Right lung (tissue), 5 donors: Measurements from ENCODE around the gene SLC43A1. TPM values are rescaled to one million over a fixed set of nuclear protein-coding genes. Genes with fewer than 3 reads are reported as not detected.

Experiments used
- DNase-seq, 2 donors: peaks; one replicate each; pipeline ENCODE4 v3.0.0-alpha.2; 2013
- polyA plus RNA-seq, 5 donors: library from polyadenylated mRNA; unstranded; fragments of 120-200 nt; gene quantifications; one replicate each; pipeline versions ENCODE4 v1.2.1 to v1.2.3, GENCODE V29; 2013; ENCODE audit warnings: inconsistent platforms in 1 of 5, low replicate concordance in 1 of 5; ENCODE audit not compliant: insufficient read length in 5 of 5, insufficient read depth in 1 of 5

Gene SLC43A1
- polyA plus RNA-seq, 5 donors: 11.6 to 18.5 (median 16.7) TPM

DNA sequence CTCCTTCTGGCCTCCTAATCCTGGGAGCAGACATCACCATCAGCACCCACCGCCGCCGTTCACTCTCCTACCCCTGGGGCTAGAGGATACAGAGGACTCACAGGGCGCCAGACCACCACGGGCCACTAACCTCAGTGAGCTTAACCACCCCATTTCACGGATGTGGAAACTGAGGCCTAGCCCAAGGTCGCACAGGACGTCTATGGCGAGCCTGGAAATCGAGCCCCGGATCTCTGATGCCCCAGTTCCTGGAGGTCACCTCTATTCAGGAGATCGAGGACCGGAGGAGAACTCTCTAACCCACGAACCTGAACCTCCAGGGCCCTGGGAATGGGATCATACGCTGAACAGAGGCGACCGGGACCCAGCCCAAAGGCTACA is 14.7 kb upstream of the SLC43A1 start:
- no peak for DNase-seq

DNA sequence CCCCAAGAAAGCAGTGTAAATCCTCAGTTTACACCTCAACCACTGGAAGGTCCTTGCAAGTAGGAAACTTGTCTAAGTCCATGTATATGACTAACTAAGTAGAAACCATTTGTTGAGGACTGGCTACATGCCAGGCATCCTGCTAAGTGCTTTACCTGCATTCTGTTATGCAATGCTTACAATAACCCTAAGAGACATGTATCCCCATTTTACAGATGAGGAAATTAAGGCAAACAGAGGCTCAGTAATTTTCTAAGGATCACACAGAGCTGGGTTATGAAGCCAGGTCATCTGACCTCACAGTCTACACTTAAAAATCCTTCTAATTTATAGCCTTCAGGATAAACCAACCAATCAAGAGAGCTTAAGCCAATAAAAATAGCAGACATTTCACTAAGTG is 13.5 kb upstream of the SLC43A1 start:
- DNase-seq: no peak

DNA sequence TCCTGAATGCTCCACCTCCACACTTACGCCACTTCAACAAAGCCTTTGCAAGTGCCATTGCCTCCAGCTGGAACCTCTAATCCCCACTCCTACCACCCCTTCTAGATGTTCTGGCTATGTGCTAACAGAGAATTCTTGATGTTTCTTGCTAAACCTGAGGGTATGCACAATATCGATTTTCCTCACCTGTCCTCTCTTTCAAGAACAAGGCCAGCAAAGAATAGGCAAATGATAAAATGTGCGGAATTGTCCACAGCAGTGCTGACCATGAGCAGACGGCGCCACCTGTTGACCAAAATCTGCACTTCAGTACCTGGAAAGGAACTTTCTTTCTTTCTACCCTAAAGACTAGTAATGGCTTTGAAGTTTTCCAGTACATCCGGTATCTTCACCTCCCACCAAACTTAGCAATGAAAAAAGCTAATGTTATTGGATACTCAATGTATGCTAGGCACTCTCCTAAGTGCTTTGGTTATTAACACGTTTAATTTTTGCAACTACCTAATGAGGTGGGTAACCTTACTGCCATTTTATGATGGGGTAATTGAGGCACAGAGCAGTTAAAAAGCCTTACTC is 11.6 kb upstream of the SLC43A1 start:
- peak; percentile 49 to 64 for DNase-seq

DNA sequence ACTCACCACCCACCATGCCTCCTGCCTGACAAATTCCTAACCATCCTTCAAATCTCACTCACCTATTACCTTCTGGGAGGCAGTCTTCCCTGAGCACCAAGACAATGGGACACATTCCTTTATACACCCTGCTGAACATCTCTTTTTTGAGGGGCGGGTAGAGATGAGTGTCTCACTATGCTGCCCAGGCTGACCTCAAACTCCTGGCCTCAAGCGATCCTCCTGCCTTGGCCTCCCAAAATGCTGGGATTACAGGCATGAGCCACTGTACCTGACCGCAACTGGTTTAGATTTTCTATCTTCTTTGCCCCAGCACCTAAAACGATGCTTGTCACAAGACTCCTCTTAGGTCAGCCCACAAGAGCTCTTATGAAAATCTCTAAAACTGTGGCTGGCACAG is 7.9 kb upstream of the SLC43A1 start:
- no peak for DNase-seq

DNA sequence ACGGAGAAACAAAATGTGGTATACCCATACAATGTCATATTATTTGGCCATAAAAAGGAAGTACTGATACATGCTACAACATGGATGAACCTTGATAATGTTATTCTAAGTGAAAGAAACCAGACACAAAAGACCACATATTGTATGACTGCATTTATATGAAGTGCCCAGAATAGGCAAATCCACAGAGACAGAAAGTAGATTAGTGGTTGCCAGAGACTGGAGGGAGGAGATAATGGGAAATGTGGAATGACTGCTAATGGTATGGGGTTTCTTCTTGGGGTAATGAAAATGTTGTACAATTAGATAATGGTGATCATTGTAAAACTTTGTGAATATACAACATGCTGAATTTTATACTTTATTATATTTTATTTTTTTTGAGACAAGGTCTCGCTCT is 5.6 kb upstream of the SLC43A1 start:
- DNase-seq: no peak

DNA sequence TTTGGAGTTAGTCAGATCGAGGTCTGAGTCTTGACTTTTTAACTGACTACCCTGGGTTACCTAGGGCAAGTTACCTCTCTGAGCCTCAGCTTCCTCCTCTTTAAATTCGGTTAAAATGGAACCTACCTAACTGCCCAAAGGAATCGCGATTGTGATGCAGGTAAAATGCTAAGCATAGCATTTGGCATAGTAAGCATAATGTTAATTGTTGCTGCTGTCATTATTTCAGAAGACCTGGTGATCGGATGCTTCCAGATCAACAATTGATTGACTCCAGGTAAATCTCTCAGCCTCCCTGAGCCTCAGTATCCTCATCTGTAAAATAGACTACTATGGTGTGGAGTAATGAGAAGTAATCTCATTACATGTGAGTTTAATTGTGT is 550 bp upstream of the SLC43A1 start:
- no peak for DNase-seq

DNA sequence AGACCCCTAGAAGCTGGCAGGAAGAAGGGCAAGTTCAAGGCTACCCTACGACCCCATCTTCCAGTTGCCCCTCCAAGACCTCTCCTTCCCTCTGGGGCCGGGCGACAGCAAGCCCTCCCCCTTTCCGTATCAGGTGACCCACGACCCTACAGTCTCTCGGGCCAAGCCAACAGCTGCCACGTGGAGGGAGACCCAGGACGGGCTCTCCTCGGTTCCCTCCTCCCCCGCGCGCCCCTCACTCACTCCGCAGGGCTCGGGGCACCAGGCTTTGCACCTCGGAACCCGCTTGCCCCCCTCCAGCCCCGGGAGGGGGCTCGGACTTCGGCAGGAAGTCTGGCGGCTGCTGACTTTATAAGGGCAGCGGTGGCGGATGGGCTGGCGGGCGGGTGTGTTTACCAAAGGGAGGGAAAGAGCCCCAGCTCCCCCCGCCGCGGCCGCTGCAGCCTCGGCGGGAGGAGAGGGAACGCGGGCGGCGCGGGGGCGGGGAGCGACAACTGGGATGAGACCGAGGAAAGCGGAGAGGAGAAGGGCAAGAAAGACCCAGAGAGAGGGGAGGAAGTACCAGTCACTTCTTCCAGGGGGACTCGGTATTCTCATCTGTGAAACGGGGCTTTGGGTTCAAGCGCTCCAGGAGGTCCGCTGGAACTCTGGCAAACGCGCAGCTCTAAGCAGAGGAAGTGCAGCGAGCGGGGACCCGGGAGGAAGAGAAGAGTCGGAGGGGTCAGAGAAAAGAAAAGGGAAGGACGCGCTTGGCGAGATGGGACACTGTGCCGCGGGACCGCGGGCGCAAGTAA is 767 bp downstream of the SLC43A1 start:
- peak in 1 of 2 donors; percentile 34 for DNase-seq

DNA sequence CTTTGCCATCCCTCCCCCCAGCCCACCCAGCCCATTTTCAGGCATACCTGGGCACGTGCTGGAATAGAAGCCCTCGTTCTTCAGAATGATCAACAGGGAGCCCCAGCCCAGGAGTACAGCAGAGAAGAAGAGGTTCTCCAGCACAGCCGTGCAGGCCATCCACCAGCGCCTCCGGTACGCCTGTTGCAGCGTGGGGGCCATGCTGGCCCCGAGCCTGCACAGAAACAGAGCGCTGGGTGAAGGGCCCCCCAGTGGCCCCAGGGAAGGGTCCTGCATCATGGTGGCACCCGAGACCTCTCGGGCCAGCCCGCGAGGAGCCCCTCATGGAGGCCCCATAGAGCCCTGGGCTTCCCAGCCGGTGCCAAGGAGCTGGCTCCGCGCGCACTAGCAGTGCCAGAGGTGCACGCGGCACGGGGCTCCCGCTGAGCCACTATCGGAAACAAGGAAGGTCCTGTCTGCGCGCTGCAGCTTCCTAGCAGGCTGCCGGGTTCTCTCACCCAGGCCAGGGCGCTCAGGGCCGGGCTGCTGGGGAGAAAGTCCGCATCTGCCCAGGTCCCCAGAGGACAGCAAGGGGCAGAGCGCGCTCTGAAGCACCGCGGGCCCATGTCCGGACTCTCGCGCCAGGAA is 1.5 kb downstream of the SLC43A1 start:
- no peak for DNase-seq

DNA sequence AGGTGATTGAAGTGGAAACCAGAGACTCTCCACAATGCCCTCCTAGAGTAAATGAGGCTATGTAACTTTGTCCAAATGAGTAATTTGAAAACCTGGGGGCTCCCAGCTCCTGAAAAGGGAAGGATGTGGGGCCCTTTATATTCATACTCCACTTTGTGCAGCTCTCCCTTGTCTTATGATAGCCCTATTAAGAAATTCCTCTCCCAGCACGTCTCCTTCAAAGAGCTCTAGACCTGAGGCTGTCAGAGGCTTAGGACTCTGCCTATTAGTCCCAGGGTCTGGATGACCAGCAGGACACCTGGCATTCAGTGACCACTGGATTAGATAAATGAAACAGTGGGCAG is 2.1 kb downstream of the SLC43A1 start:
- DNase-seq: no peak

DNA sequence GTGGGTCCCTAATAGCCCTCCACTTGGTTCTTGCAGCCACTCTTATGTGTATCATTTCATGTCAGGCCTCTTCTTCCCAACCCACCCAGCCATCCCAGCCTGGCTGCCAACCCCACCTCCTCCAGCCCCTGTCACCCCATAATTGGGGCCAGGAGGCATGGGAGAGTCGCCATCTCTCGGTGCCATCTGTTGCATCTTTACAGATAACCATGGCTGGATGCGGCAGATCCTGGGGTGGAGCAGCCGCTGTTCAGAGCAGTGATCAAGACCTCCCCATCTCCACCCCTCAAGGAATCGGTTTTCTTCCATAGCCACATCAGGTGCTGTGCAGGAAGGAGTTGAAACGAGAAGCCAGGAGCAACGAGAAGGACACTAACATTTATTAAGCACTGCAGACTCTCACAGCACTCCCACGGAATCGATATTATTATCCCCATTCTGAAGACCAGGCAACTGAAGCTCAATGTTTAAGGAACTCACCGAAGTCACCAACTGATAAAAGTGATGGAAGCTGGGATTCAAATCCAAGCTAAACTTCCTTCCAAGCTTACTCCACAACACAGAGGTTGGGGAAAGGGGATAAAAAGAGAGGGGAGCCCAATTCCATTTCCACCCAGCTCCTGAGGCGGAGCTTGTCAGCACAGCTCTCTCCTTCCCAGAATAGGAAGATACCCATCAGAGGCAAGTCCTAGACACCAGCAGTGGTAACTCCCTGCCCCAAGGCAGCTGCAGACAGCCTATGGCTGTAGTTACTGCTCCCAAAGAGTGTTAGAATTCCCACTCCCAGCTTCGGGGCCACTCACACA is 2.7 kb downstream of the SLC43A1 start:
- no peak for DNase-seq

DNA sequence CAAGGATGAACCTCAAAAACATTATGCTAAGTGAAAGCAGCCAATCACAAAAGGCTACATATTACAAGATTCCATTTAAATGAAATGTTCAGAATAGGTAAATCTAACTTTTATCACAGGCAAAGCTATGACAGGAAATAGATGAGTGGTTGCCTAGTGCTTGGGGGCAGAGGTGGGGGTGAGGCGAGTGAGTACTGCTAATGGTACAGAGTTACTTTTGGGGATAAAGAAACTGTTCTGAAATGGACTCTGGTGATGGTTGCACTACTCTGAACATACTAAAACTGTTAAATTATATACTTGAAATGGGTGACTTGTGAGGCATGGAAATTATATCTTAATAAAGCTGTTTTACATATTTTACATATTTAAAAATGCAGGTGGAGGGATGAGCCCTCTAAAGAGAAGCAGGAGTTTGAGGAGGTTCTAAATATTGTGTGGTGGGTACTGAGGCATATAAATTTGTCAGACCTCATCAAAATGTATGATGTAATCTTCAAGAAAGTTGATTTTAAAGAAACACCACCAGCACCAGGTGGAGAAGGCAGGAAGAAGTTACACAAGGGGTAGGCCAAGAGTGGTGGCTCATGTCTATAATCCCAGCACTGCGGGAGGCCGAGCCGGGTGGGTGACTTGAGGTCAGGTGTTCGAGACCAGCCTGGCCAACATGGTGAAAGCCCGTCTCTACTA is 3.6 kb downstream of the SLC43A1 start:
- DNase-seq: no peak

DNA sequence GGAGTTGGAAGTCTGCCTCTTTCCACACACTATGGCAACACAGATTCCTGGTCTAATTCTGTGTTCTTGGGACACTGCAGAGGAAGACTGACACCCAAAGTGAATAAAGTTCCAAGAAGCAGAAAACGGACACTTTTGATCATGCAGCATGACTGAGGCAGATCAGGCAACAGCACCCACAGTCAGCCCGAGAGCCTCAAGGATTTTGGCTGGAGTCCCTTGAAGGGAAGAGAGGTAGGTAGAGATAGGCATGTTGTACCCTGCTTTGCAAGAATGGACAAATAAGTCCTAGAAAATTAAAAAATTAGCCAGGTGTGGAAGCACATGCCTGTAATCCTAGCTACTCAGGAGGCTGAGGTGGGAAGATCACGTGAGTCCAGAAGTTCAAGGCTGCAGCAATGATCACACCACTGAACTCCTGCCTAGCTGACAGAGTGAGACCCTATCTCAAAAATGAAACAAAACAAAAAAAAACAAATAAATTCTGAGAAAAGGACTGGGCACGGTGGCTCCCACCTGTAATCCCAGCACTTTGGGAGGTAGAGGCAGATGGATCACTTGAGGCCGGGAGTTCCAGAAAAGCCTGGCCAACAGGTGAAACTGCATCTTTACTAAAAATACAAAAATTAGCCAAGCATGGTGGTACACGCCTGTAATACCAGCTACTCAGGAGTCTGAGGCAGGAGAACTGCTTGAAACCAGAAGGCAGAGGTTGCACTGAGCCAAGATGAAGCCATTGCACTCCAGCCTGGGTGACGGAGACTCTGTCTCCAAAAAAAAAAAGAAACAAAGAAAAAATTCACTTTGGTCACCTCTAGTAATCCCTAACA is 6.9 kb downstream of the SLC43A1 start:
- DNase-seq: no peak

DNA sequence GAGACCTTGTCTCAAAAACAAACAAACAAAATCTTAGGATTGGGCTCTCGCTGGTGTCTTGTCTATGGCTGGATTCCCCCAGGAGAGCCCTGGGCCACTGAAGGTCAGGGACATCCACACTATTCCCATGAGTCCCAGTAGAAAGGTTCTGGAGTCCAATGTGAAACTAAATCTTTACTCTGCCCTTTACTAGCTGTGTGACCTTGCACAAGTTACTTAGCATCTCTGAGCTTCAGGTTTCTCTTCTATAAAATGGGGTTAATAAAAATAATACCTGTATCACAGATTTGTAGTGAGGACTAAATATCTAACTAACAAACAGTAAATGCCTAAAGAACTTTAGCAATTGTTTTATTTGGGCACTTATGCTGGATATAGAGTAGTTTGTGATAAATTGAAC is 9.0 kb downstream of the SLC43A1 start:
- no peak for DNase-seq

DNA sequence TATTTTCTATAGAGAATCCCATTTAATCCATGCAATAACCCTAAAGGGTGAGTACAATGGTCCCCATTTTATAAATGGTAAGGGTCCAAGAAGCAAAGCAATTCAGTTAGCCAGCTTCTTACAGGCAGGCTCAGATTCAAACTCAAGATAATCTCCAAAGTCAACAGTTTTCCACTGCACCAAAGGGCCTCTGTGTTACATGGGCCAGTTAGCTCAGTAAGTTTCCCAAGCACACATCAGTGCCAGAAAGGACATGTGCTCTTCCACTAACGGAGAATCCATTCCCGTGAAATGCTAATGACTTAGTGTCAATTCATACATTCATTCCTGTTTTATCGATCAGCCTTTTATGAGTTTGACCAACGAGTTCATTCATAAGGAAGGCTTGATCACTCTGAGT is 11.0 kb downstream of the SLC43A1 start:
- DNase-seq: no peak

DNA sequence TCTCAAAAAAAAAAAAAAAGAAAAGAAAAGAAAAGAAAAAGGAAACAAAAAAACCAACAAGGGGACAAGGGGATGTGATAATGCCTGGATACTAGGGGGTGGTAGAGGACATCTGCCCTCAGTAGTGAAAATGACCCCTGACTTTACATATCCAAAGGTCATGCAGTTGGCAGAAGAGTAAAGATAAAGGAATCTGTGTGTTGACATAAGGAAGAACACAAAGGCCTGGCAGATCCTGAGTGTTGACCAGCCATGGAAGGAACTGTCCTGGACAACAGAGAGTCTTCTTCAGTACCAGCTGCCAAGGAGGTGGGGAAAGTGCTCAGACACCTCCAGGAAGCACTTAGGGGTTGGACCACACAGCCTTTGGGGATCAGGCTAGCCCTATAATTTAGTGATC is 12.6 kb downstream of the SLC43A1 start:
- DNase-seq: no peak

DNA sequence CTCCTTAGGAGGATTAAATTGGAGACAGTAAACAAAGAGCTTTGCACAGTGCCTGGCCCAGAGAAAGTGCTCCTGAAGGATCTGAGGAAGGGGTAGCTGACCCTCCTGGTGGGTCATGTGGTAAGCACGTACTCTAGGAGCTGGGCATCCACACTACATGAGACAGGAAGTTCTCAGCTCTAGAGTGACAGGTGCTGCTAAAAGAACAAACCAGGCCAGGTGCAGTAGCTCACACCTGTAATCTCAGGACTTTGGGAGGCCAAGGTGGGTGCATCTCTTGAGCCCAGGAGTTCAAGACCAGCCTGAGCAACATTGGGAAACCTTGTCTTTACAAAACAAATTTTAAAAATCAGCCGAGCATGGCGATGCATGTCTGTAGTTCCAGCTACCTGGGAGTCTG is 13.1 kb downstream of the SLC43A1 start:
- DNase-seq: no peak

DNA sequence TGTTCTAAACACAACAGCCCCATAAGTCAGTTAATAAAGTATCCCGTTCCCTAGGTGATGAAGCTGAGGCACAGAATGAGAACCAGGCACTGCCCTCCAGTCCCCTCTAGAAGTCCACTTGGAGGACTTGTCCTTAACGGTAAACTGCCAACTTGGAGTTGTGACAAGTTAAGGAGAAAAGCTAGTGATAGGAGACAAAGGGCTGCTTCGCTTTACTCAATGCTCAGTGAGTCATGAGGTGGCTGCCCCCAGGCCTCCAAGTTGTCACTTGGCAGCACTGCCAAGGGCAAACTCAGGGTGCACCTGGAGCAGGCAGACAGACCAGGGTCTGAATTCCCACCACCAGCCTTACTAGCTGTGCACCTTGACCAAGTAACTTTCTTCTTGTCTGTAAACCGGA is 13.5 kb downstream of the SLC43A1 start:
- DNase-seq: no peak

DNA sequence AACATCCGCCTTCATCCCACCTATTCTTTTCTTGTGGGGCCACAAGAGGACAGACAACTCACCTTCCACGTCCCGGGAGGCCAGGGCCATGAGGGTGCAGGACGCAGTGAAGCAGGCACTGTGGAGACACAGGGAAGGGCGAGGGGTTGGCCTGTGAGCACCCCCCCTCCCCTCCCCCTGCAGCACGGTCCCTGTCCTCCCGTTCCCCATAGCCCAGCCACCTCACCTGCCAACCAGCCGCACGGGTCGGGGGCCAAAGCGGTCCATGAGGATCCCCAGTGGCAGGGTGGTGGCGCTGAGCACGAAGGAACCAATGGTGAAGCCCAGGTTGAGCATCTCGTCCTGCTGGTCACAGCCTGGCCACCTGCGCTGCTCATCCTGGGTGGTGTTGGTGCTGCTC is 14.6 kb downstream of the SLC43A1 start:
- no peak for DNase-seq

DNA sequence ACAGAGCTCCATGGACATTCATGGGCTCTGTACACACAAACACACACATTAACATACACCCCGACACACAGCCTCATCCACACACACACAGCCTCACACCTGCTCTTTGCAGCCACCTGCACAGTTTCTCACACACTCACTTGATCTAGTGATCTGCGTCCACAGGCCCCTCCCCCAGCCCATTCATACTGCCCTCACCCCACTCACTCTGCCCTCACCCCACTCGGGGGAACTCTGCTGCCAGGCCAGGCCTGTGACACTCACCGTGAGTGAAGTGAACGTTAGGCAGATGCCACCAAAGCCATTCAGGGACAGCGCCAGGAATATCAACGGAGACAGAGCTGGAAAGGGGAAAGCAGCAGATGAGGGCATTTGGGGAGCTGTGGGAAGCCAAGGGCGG is 15.0 kb downstream of the SLC43A1 start:
- no peak for DNase-seq

DNA sequence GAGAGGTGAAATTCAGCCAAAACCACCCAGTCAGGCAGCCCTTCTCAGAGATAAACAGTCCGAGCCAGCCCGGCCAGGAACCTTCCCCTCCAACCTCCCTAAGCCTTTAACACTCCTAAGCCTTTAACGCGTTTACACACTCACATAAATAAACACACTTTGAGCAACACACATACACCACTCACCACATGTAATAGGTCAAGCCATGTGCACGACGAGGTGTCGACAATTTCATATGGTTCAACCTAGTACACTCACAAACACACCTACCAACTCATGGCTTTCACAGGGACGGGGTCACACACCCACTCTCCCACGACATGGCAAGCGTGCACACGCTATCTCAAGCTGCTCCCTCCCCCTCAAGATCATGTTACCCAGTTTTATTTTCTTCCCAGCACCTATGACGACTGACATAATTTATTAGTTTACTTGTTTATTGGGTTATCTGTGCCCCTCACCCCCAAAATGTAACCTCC is 15.5 kb downstream of the SLC43A1 start:
- DNase-seq: no peak

DNA sequence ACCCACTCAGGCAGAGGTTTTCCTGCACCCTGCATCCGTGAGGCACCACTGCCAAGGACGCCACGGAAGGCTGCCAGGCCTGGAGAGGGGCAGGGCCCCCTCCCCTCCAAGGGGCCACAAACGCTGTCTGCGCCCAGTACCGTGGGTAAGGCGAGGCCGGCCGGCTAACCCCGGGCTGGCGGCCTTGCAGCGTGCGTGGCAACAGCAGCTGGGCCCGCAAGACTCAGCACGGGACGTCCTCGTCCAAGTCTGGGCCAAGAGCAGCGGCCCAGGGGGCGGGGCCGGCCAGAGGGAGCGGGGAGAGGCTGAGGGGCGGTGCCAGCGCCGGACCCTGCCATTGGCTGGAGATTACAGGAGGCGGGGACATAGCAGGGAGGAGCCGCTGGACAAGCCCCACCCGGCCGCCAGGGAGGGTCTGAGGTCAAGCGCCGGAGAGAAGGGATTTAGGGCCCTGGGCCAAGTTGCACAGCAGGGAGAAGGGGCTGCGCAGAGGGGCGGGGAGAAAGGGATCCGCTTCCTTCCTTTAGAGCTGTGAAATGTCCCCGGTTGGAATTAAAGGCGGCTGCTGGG is 16.0 kb downstream of the SLC43A1 start:
- peak; percentile 97 to 98 for DNase-seq
